HEK293T (cell line): Measurements from ENCODE around the gene CDC42BPG.

Experiments
- CTCF ChIA-PET: fragments of 350-600 bp; formaldehyde crosslinking; extraction: SDS; loops from one replicate; lab custom pipeline; 2021; ENCODE audit warnings: antibody characterized with exemption, inconsistent platforms; lab: Yijun Ruan, JAX
- POLR2A ChIA-PET: fragments of 350-600 bp; formaldehyde crosslinking; extraction: SDS; loops from one replicate; lab custom pipeline; 2020; ENCODE audit warnings: antibody characterized with exemption, inconsistent platforms; lab: Yijun Ruan, JAX
- DNase-seq: peaks from one replicate; pipeline ENCODE4 v3.0.0; 2012; ENCODE audit warnings: mixed read lengths; ENCODE audit errors: extremely low spot score
- ARNT ChIP-seq: fragments of 450-650 bp; IDR thresholded peaks from 2 replicates; pipeline ENCODE4 v1.6.1; 2017; ENCODE audit warnings: mild to moderate bottlenecking
- BHLHE40 ChIP-seq: fragments of 450-650 bp; IDR thresholded peaks from 2 replicates; pipeline ENCODE4 v1.6.1; 2016; ENCODE audit warnings: mild to moderate bottlenecking, moderate library complexity, borderline replicate concordance
- CTBP1 ChIP-seq: fragments of 450-650 bp; IDR thresholded peaks from 2 replicates; pipeline ENCODE4 v1.6.1; 2016; ENCODE audit warnings: borderline replicate concordance
- ELF4 ChIP-seq: fragments of 450-650 bp; IDR thresholded peaks from 2 replicates; pipeline ENCODE4 v1.6.1; 2017; ENCODE audit warnings: antibody characterized with exemption
- FOXA1 ChIP-seq: fragments of 450-650 bp; IDR thresholded peaks from 2 replicates; pipeline ENCODE4 v1.6.1; 2016; ENCODE audit warnings: mild to moderate bottlenecking
- FOXK2 ChIP-seq: fragments of 450-650 bp; IDR thresholded peaks from 2 replicates; pipeline ENCODE4 v1.6.1; 2016; ENCODE audit warnings: mild to moderate bottlenecking
- FOXM1 ChIP-seq: fragments of 450-650 bp; IDR thresholded peaks from 2 replicates; pipeline ENCODE4 v1.6.1; 2017; ENCODE audit warnings: mild to moderate bottlenecking, borderline replicate concordance
- HDGF ChIP-seq: fragments of 450-650 bp; IDR thresholded peaks from 2 replicates; pipeline ENCODE4 v1.6.1; 2017; ENCODE audit warnings: antibody characterized with exemption, borderline replicate concordance
- L3MBTL2 ChIP-seq: fragments of 450-650 bp; conservative IDR thresholded peaks from 2 replicates; pipeline ENCODE4 v1.6.1; 2016; ENCODE audit warnings: mild to moderate bottlenecking
- LEF1 ChIP-seq: fragments of 450-650 bp; IDR thresholded peaks from 2 replicates; pipeline ENCODE4 v1.6.1; 2017; ENCODE audit warnings: mild to moderate bottlenecking, borderline replicate concordance
- NFRKB ChIP-seq: fragments of 450-650 bp; IDR thresholded peaks from 2 replicates; pipeline ENCODE4 v1.6.1; 2016; ENCODE audit warnings: mild to moderate bottlenecking, moderate library complexity
- PKNOX1 ChIP-seq: fragments of 450-650 bp; IDR thresholded peaks from 2 replicates; pipeline ENCODE4 v1.6.1; 2016
- SP1 ChIP-seq: fragments of 450-650 bp; IDR thresholded peaks from 2 replicates; pipeline ENCODE4 v1.6.1; 2017
- SUZ12 ChIP-seq: fragments of 450-650 bp; IDR thresholded peaks from 2 replicates; pipeline ENCODE4 v1.6.1; 2016; ENCODE audit warnings: mild to moderate bottlenecking
- TARDBP ChIP-seq: fragments of 450-650 bp; IDR thresholded peaks from 2 replicates; pipeline ENCODE4 v1.6.1; 2016
- ZNF384 ChIP-seq: fragments of 450-650 bp; IDR thresholded peaks from 2 replicates; pipeline ENCODE4 v1.6.1; 2016

CDC42BPG gene

DNA sequence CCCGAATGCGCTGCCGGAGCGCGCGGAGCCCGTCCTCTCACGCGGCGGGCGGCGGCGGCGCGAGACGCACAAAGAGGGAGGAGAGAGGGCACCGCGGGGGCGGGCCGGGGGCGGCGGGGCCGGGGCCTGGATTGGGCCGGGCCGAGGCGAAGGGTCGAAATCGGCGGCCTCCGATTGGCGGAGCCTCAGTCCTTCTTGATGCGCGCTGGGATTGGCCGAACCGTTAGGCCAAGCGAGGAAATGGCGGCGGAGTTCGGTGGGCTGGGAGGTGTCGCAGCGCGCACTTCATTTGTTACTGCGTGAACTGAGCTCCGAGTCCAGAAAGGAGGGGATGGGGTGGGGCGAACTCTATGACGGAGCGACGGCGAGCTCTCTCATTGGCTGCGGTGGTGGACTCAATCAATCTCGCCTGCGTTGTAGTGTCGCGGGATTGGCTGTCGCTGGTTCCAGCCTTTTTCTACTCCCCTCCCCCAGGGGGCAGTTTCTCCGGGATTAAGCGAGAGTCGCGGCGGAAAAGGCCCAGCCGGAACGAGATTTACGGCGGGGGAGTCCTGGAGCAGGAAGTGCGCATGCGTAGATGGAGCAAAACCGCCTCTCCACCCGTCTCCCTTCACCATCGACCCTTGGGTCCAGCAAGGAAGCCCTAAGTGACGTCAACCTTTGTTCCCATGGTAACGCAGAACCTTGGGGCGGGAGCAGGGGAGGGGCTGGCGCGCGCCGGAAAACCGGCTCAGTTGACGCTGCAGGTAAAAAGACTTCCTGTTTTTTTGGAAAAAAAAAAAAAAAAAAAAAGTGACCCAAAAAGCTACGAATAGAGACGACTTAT, 65.8 kb downstream of the CDC42BPG start, which contains the start of gene SF1:
Gene SF1 (minus strand): TSS at position 70 of the 826 bp plus-strand sequence. CDS start 150 bp downstream, outside the sequence.
- TF ChIP-seq TARDBP (no peak), ZNF384 (no peak), ELF4 (peak; percentile 19; the same call in 1 of the 2 replicates), SP1 (no peak), ARNT (no peak), CTBP1 (no peak), SUZ12 (no peak), LEF1 (no peak), FOXK2 (no peak), FOXA1 (no peak), PKNOX1 (peak; percentile 95)
- POLR2A ChIA-PET: interaction anchor here (0.6 to 1.5 kb wide), 33 partner anchors 10 to 461 kb away, joined by 3 to 17 read pairs (median 4); partner anchors contain the start of genes MAP4K2, MEN1, PYGM and TRMT112
- DNase-seq: peak; percentile 98
- CTCF ChIA-PET: interaction anchor here (0.5 to 1.5 kb wide), 3 partner anchors 9 to 109 kb away, joined by 3 to 5 read pairs (median 4); no protein-coding TSS in a partner anchor

- ChIA-PET POLR2A (interaction anchor here (0.9 to 1.5 kb wide), 19 partner anchors 14 to 461 kb away, joined by 3 to 17 read pairs (median 4); partner anchors contain the start of genes MAP4K2, MEN1, PYGM and TRMT112), CTCF (interaction anchor here (1.5 kb wide), 1 partner anchor 9 kb away, joined by 5 read pairs; no protein-coding TSS in a partner anchor)
- DNase-seq: no peak
- peak; percentile 19; the same call in 1 of the 2 replicates for TF ChIP-seq FOXM1
- no peak for TF ChIP-seq CTBP1
- no peak for TF ChIP-seq BHLHE40
- no peak for TF ChIP-seq FOXA1
These were observed 66.3 kb downstream of the CDC42BPG start for GRCh38 chr11:64778223-64778472.

DNA sequence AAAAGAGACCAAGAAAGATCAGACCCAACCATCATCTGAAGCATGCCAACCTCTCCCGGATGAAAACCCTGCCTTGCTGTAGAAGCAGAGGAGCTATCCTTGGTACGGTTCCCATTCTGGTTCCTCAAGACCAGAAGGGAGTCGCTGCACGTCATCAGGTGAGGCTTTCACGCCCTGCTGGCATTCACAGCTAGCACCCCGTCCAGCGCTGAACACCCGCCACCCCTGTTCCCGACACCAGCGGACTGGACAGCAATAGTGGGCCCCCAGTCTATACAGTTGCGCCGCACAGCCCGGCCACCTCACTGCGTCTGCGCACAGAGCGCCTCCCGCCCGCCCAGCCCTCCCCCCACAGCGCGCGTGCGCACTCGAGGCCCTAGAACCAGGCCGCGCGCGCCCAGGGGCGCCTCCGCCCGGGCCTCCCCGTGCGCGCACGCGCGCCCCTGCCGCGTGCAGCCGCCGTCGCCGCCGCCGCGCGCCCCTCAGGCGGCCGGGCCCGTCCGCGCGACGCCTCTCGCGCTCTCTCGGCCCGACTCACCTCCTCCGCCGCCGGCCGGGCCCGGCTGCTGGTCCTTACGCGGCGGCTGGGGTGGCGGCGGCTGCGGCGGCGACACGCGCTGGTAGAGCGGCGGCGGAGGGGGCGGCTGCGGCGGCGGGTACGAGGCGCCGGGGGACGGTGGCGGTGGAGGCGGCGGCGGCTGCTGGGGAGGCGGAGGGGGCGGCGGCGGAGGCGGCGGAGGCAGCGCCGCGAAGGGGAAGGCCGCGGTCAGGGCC, 66.8 kb downstream of the CDC42BPG start:
- POLR2A ChIA-PET: interaction anchor here (0.9 to 1.6 kb wide), 6 partner anchors 14 to 30 kb away, joined by 3 to 6 read pairs (median 4); partner anchors contain the start of gene MAP4K2
- peak; percentile 92 for DNase-seq
- no peak for TF ChIP-seq LEF1
- no peak for TF ChIP-seq ARNT
- no peak for TF ChIP-seq SP1
- no peak for TF ChIP-seq ZNF384
- no peak for TF ChIP-seq NFRKB
- TF ChIP-seq PKNOX1: no peak
- TF ChIP-seq SUZ12: no peak
- no peak for TF ChIP-seq FOXM1
- TF ChIP-seq L3MBTL2: no peak
- TF ChIP-seq FOXA1: no peak
- TF ChIP-seq ELF4: no peak
- no peak for TF ChIP-seq TARDBP
- TF ChIP-seq CTBP1: no peak
- no peak for TF ChIP-seq BHLHE40
- no peak for TF ChIP-seq HDGF
- no peak for TF ChIP-seq FOXK2
- CTCF ChIA-PET: interaction anchor here (0.7 kb wide), 1 partner anchor 21 kb away, joined by 7 read pairs; no protein-coding TSS in a partner anchor

DNA sequence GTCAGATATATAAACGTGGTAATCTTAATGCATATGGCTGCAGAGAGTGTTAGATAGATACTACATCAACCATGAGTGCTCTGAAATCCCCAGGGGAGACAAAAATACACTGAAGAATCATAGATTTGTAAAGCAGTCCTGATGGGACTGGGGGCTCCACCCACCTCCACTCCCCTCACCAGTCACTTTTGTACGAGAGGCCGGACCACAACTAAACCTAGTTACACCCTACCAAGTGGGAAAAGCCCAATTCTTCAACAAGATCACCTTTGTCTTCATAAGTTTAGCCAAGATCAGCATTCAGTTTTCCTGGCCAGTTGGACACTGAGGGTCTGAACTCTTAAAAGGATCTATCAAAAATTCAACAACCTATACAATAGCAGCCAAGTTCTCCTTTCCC, 67.6 kb downstream of the CDC42BPG start:
- no peak for DNase-seq
- ChIA-PET POLR2A (interaction anchor here (0.9 to 1.6 kb wide), 3 partner anchors 13 to 29 kb away, joined by 3 to 5 read pairs (median 3); no protein-coding TSS in a partner anchor), CTCF (interaction anchor here (0.9 kb wide), 1 partner anchor 17 kb away, joined by 4 read pairs; the partner anchor contains the start of gene PYGM)
- TF ChIP-seq ELF4 (no peak), LEF1 (no peak), CTBP1 (no peak), L3MBTL2 (no peak), SUZ12 (no peak), ZNF384 (no peak), FOXA1 (no peak), NFRKB (no peak)

DNA sequence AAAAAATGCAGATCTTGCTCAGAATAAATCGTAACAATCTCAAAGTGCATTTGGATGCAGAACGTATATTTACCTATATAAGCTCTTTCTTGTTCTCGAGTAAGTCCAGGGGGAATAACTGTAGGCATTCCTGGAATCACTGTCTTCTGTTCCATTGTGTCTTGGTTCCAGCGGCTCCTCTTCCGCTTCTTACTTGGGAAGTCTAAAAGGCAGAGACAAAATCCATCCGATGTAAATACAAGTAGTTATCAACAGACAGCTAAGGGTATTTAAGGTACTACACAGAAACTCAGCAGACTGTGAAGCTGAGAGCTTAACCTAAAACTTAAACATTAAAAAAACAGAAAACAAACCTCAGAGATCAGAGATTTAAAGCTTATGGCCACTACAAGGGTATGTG, 68.0 kb downstream of the CDC42BPG start:
- CTCF ChIA-PET: interaction anchor here (0.9 kb wide), 1 partner anchor 16 kb away, joined by 4 read pairs; the partner anchor contains the start of gene PYGM

DNA sequence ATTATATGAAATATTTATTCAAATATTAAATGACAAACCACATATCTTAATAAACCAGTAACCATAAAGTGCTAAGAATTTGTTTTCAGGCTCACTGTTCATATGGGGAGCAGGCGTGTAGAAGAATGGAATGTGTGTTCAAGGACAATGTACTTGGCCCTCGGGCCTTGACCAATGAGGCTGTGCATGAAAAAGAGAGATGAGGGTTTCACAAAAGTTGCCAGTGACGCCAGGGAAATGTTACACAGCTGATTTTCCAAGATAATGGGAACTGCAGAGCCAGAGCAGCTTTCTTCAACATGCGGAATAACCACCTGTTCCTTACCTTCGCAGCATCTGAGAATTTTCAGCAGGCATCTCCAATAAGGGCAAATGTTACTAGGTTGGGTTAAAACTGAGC, 70.3 kb downstream of the CDC42BPG start:
- POLR2A ChIA-PET: no interaction called here
- DNase-seq: no peak
- CTCF ChIA-PET: no interaction called here
- TF ChIP-seq HDGF (no peak), TARDBP (no peak), FOXK2 (no peak), L3MBTL2 (no peak), LEF1 (no peak)

More for the DNA sequence above, 68.0 kb downstream of the CDC42BPG start:
- no peak for DNase-seq
- POLR2A ChIA-PET: interaction anchor here (0.9 to 1.6 kb wide), 3 partner anchors 13 to 29 kb away, joined by 3 to 5 read pairs (median 3); no protein-coding TSS in a partner anchor
- no peak for TF ChIP-seq FOXM1
